Keratinocyte (primary cell): ENCODE measurements around the gene GP1BB. TPM values are rescaled to one million over a fixed set of nuclear protein-coding genes. Genes with fewer than 3 reads are reported as not detected.

Source experiments
- DNase-seq: peaks from one replicate; pipeline ENCODE4 v3.0.0-alpha.2; 2011; ENCODE audit warnings: low read depth, missing footprints, low spot score
- FAIRE-seq: peaks from 2 replicates; lab custom pipeline; 2011; peaks lifted over from hg19 to GRCh38; lab: Jason Lieb, UNC
- H2AFZ ChIP-seq: 2 replicates; pipeline ENCODE4 v1.6.0; 2012; ENCODE audit warnings: low read length, control low read depth, inconsistent platforms; ENCODE audit not compliant: control insufficient read depth
- H3K27ac ChIP-seq: 2 replicates; pipeline ENCODE4 v1.5.1; 2011; ENCODE audit warnings: low read length; ENCODE audit not compliant: control insufficient read depth, insufficient read depth
- H3K27me3 ChIP-seq: 3 replicates; pipeline ENCODE4 v1.6.0; 2011; ENCODE audit warnings: low read length; ENCODE audit not compliant: control insufficient read depth, insufficient read depth; ENCODE audit errors: extremely low read depth
- H3K36me3 ChIP-seq, 2 experiments: 2 replicates in 1 of 2; 3 replicates in 1 of 2; pipeline ENCODE4 v1.5.1; 2011; ENCODE audit warnings: low read length in 2 of 2, mild to moderate bottlenecking in 1 of 2; ENCODE audit not compliant: control insufficient read depth in 2 of 2, insufficient read depth in 2 of 2; ENCODE audit errors: extremely low read depth in 1 of 2
- H3K4me1 ChIP-seq: 3 replicates; pipeline ENCODE4 v1.5.1; 2011; ENCODE audit warnings: low read length; ENCODE audit not compliant: control insufficient read depth, insufficient read depth; ENCODE audit errors: extremely low read depth
- H3K4me2 ChIP-seq: 3 replicates; pipeline ENCODE4 v1.6.0; 2011; ENCODE audit warnings: low read depth, low read length; ENCODE audit not compliant: control insufficient read depth, insufficient read depth; ENCODE audit errors: extremely low read depth
- H3K4me3 ChIP-seq, 3 experiments: fragments of 200-600 bp in 1 of 3; sonication (generic) in 1 of 3; 2 replicates in 2 of 3; 3 replicates in 1 of 3; pipeline ENCODE4 v1.5.1; 2011 to 2016; ENCODE audit warnings: low read length in 3 of 3, mild to moderate bottlenecking in 3 of 3, control low read depth in 2 of 3, inconsistent platforms in 1 of 3, low read depth in 1 of 3, mixed read lengths in 1 of 3, mixed run types in 1 of 3, moderate library complexity in 1 of 3; ENCODE audit not compliant: control insufficient read depth in 2 of 3, insufficient read depth in 2 of 3; ENCODE audit errors: extremely low read depth in 1 of 3
- H3K79me2 ChIP-seq: 2 replicates; pipeline ENCODE4 v1.6.0; 2012; ENCODE audit warnings: low read length; ENCODE audit not compliant: control insufficient read depth, insufficient read depth
- H3K9ac ChIP-seq: 3 replicates; pipeline ENCODE4 v1.6.0; 2011; ENCODE audit warnings: low read length; ENCODE audit not compliant: control insufficient read depth, insufficient read depth; ENCODE audit errors: extremely low read depth
- H3K9me1 ChIP-seq: 3 replicates; pipeline ENCODE4 v1.6.0; 2011; ENCODE audit warnings: low read length; ENCODE audit not compliant: control insufficient read depth, insufficient read depth; ENCODE audit errors: extremely low read depth
- H3K9me3 ChIP-seq: 2 replicates; pipeline ENCODE4 v1.5.1; 2012; ENCODE audit warnings: low read depth, low read length; ENCODE audit not compliant: control insufficient read depth
- H4K20me1 ChIP-seq: 3 replicates; pipeline ENCODE4 v1.6.0; 2011; ENCODE audit warnings: low read length; ENCODE audit not compliant: control insufficient read depth, insufficient read depth; ENCODE audit errors: extremely low read depth
- EZH2 ChIP-seq: IDR thresholded peaks from one replicate; pipeline ENCODE4 v1.6.1; 2012; ENCODE audit warnings: inconsistent platforms, mild to moderate bottlenecking, low read length, moderate library complexity
- dilution Hi-C: fragments of 300-500 bp; cut with MboI; formaldehyde crosslinking; loops from one replicate; pipeline ENCODE4 v1.7.0; 2020; ENCODE audit warnings: low sequenced_read_pairs; ENCODE audit not compliant: extremely low pct_ligation_motif_present
- polyA plus RNA-seq, 5 experiments: library from polyadenylated mRNA; depleted of rRNA in 3 of 5; stranded (reverse) in 3 of 5; stranded (forward) in 1 of 5; unstranded in 1 of 5; fragments of >200 nt; gene quantifications; 1 replicate in 1 of 5; 2 replicates in 3 of 5; 3 replicates in 1 of 5; pipeline versions ENCODE4 v1.2.1 to v1.2.3, GENCODE V29; 2011 to 2012; ENCODE audit warnings: missing spikeins in 2 of 5, low read depth in 1 of 5, low replicate concordance in 1 of 5
- TF ChIP-seq, protein P1 (sequence below), 3 experiments: IDR thresholded peaks in 1 of 3; conservative IDR thresholded peaks in 1 of 3; optimal IDR thresholded peaks in 1 of 3; 2 replicates in 2 of 3; 3 replicates in 1 of 3; pipeline versions ENCODE3 to v1.5.1; 2011; ENCODE audit warnings: low read length in 3 of 3, mild to moderate bottlenecking in 3 of 3, moderate library complexity in 2 of 3, control low read depth in 1 of 3, inconsistent platforms in 1 of 3; ENCODE audit not compliant: insufficient read depth in 2 of 3; ENCODE audit errors: extremely low read depth in 1 of 3

GP1BB gene
- polyA plus RNA-seq, 1 donor (not counting 4 experiments of a cell fraction or from before 2014, with no cell fraction given), result 0.05 TPM

DNA sequence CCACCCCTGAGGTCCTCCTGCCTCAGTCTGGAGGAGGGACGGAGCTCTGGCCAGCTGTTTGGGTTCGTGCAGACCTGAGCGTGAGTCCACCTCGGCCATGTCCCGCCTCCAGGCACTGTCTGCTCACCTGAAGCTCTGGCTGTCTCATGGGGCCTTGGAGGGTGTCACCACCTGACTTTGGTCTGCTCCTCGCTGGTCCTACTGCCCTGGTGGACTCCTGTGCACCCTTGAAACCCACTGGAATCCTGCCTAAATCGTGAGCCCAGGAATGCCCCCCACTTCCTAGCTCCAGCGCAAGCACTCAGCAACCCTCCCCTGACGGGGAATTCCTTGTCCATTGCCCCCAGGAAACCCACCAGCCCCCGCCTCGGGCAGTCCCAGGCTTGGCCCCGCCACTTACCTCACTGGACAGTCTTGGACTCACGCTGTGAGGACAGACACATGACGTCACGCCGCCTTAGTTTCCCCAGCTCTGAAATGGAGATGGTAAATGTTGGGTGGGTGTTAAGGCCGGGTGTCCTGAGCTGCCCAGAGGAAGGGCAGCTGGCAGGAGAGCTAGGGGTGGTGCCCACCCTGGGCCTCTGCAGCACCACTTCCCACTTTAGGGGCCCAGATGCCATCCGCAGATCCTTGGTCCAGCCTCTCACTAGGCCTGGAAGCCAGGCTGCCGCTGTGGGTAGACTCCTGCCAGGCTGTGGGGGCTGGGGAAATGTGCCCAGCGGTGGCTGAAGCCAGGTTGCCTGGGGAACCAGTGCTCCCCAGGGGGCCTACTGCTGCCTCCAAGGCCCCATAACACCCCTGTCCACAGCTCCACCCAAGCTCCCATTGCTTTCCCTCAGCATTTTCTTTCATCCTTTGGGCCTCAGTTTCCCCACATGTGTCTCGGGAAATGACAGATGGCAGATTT lies 19.1 kb downstream of the GP1BB start:
- FAIRE-seq (no peak), DNase-seq (no peak)
- H2AFZ ChIP-seq, result no peak overlapping the region
- H3K79me2 ChIP-seq, result no peaks in the 10 kb centered on the region
- dilution Hi-C loops, result no loop called here
- H3K36me3 ChIP-seq, result no peaks in the 10 kb centered on the region
- TF ChIP-seq, protein P1, sequence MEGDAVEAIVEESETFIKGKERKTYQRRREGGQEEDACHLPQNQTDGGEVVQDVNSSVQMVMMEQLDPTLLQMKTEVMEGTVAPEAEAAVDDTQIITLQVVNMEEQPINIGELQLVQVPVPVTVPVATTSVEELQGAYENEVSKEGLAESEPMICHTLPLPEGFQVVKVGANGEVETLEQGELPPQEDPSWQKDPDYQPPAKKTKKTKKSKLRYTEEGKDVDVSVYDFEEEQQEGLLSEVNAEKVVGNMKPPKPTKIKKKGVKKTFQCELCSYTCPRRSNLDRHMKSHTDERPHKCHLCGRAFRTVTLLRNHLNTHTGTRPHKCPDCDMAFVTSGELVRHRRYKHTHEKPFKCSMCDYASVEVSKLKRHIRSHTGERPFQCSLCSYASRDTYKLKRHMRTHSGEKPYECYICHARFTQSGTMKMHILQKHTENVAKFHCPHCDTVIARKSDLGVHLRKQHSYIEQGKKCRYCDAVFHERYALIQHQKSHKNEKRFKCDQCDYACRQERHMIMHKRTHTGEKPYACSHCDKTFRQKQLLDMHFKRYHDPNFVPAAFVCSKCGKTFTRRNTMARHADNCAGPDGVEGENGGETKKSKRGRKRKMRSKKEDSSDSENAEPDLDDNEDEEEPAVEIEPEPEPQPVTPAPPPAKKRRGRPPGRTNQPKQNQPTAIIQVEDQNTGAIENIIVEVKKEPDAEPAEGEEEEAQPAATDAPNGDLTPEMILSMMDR (optimal IDR thresholded peaks at IDR 0.05 in 1 of 3, IDR thresholded peaks at IDR 0.05 in 1 of 3, conservative IDR thresholded peaks at IDR 0.05 in 1 of 3; ENCODE audit: extremely low read depth in 1 of 3, insufficient read depth in 2 of 3, low read length in 3 of 3), result no peak
- no peak for TF ChIP-seq EZH2
- H3K9me3 ChIP-seq, result no peaks in the 10 kb centered on the region
- H3K9me1 ChIP-seq, result no peaks in the 10 kb centered on the region
- H3K9ac ChIP-seq, result no peak overlapping the region
- H4K20me1 ChIP-seq, result no peaks in the 10 kb centered on the region
- no peaks in the 10 kb centered on the region for H3K4me1 ChIP-seq
- no peaks in the 10 kb centered on the region for H3K27me3 ChIP-seq
- no peak overlapping the region for H3K4me2 ChIP-seq
- no peak overlapping the region for H3K4me3 ChIP-seq
- H3K27ac ChIP-seq, result no peak overlapping the region

DNA sequence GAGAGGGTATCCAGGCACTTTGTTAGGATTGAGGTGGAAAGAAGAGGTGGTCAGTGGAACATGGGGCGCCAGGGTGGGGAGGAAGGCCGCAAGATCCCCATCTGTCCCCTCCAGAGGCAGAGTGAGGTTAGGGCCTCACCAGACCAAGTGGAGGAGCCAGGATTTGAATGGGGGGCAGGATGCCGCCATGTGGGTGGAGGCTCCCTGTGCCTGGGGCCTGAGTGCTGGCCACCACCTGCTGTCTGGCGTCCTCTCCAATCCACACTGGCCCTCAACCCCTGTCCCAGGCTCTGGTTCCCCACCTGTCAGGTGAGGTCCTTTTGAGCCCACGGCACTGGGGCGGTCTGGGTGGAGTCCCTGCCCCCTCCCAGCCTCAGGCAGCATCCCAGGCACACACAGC lies 19.7 kb downstream of the GP1BB start:
- dilution Hi-C loops, result no loop called here
- H2AFZ ChIP-seq, result no peak overlapping the region
- H3K27me3 ChIP-seq, result no peaks in the 10 kb centered on the region
- H3K4me2 ChIP-seq, result no peak overlapping the region
- no peak for DNase-seq
- H3K27ac ChIP-seq, result no peak overlapping the region
- H3K9ac ChIP-seq, result no peak overlapping the region
- FAIRE-seq, result no peak
- H3K9me3 ChIP-seq, result no peaks in the 10 kb centered on the region
- no peaks in the 10 kb centered on the region for H3K79me2 ChIP-seq
- H3K4me1 ChIP-seq, result no peaks in the 10 kb centered on the region
- no peaks in the 10 kb centered on the region for H3K36me3 ChIP-seq
- H4K20me1 ChIP-seq, result no peaks in the 10 kb centered on the region
- no peaks in the 10 kb centered on the region for H3K9me1 ChIP-seq
- H3K4me3 ChIP-seq, result no peak overlapping the region
- TF ChIP-seq, protein P1 (optimal IDR thresholded peaks at IDR 0.05 in 1 of 3, IDR thresholded peaks at IDR 0.05 in 1 of 3, conservative IDR thresholded peaks at IDR 0.05 in 1 of 3; ENCODE audit: extremely low read depth in 1 of 3, insufficient read depth in 2 of 3, low read length in 3 of 3), result no peak
- TF ChIP-seq EZH2, result no peak
